ENCODE measurements around the gene CPXM2.
"Not testable (repeated sequence)": the region's sequence is repeated elsewhere in the genome, so short reads cannot be mapped to it uniquely, and the experiment has no call there.

CPXM2 gene

DNA sequence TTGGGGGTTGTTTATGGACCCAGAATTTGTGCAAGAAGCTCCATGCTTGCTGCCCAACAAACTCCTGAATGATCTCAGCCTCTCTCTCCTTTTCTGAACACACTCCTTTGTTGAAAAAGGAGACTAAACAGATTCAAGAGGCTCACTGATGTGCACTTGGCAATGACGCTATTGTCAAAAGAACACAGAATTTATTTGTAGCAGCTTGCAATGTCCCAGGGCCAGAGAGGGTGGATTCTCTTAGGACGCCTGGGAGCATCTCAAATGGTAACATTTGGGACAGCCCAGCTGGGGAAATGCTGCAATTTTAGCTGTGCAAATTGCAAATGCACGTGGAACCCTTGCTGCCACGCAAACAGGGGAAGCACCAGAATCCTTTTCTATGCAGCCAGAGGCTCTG is 145.5 kb downstream of the CPXM2 start:
- Mint-ChIP-seq H3K27ac (ENCODE audit: low read depth) (no peak overlapping the region), H3K4me3 (no peak overlapping the region), H3K27me3 (peaks cover 40% of the 10 kb centered on the region), H3K4me1 (no peaks in the 10 kb centered on the region), H3K36me3 (ENCODE audit: insufficient read depth) (no peaks in the 10 kb centered on the region), H3K9me3 (peaks cover 8% of the 10 kb centered on the region)
- no peak for DNase-seq (ENCODE audit: low spot score in 2 of 2)
- ATAC-seq (replicated peaks; ENCODE audit: extremely low read depth, poor library complexity, severe bottlenecking) = no peak

DNA sequence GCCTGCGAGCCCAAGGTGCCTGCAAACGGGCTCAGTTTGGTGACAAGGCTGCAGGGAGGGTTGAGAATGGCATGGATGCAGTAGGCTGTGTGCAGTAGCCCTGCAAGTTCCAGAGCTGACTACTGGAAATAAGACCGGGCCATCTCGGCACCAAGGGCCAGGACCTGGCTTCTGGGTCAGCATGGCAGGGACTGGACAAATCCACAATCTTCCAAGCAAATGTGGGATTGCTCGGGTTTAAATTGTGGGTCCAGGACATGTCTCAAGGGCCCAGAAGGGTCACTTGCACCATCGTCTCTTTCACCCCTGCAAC is 147.4 kb downstream of the CPXM2 start:
- no peak for ATAC-seq (replicated peaks; ENCODE audit: extremely low read depth, poor library complexity, severe bottlenecking)
- Mint-ChIP-seq H3K36me3 (ENCODE audit: insufficient read depth) (no peaks in the 10 kb centered on the region), H3K27ac (ENCODE audit: low read depth) (no peak overlapping the region), H3K9me3 (no peaks in the 10 kb centered on the region), H3K4me1 (no peaks in the 10 kb centered on the region), H3K27me3 (peaks cover 40% of the 10 kb centered on the region), H3K4me3 (no peak overlapping the region)
- no peak for DNase-seq (ENCODE audit: low spot score in 2 of 2)

DNA sequence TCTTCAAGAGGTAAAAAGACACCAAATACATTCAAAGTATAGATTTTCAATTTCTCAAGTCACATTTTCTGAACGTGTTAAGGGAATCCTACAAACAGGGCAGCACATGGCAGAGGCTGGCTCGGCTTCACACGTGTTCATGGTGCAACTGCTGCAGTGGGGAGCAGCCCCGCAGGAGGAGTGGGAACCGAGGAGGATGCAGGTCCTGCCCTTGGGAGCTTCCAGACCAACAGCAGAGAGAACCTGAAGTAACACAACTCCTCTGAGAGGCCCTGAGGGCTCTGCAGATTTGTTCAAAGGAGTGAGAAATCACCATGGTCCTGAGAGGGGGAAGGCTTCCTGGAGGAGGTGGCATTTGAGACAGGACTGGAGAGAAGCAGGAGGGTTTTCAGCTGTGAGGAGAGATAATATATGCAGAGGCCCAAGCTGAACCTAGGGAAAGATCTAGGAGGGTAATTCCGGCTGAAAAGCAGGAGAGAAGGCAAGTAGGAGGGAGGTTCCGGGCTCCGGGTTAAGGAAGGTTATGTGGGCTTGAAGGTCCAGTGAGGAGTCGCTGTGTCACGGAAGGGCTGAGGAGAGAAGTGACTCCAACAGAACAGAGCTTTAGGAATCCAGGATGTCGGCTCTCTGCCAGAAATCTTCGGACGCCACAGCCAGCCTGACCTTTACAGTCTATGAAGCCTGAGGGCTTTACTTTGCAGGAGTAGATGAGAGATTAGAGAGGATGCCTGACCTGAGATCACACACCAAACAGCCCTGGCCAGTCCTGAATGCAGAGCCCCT is 148.0 kb downstream of the CPXM2 start:
- H3K27ac Mint-ChIP-seq (ENCODE audit: low read depth) = no peak overlapping the region

GRCh38 chr10:123742751-123743440 is 148.7 kb downstream of the CPXM2 start:
- no peak overlapping the region for H3K27ac Mint-ChIP-seq (ENCODE audit: low read depth)
- no peaks in the 10 kb centered on the region for H3K36me3 Mint-ChIP-seq (ENCODE audit: insufficient read depth)
- H3K27me3 Mint-ChIP-seq = peaks cover 40% of the 10 kb centered on the region
- H3K9me3 Mint-ChIP-seq = no peaks in the 10 kb centered on the region
- ATAC-seq (replicated peaks; ENCODE audit: extremely low read depth, poor library complexity, severe bottlenecking) (no peak), DNase-seq (ENCODE audit: low spot score in 2 of 2) (no peak)
- H3K4me3 Mint-ChIP-seq = no peak overlapping the region
- H3K4me1 Mint-ChIP-seq = no peaks in the 10 kb centered on the region

More for the DNA sequence above, 148.0 kb downstream of the CPXM2 start:
- H3K4me3 Mint-ChIP-seq = no peak overlapping the region
- peaks cover 40% of the 10 kb centered on the region for H3K27me3 Mint-ChIP-seq
- H3K9me3 Mint-ChIP-seq = no peaks in the 10 kb centered on the region
- H3K4me1 Mint-ChIP-seq = no peaks in the 10 kb centered on the region
- DNase-seq (ENCODE audit: low spot score in 2 of 2) = no peak
- no peak for ATAC-seq (replicated peaks; ENCODE audit: extremely low read depth, poor library complexity, severe bottlenecking)
- H3K36me3 Mint-ChIP-seq (ENCODE audit: insufficient read depth) = no peaks in the 10 kb centered on the region

GRCh38 chr10:123741711-123742110 is 149.9 kb downstream of the CPXM2 start:
- no peaks in the 10 kb centered on the region for H3K4me1 Mint-ChIP-seq
- ATAC-seq (replicated peaks; ENCODE audit: extremely low read depth, poor library complexity, severe bottlenecking) (no peak), DNase-seq (ENCODE audit: low spot score in 2 of 2) (no peak)
- no peaks in the 10 kb centered on the region for H3K36me3 Mint-ChIP-seq (ENCODE audit: insufficient read depth)
- H3K4me3 Mint-ChIP-seq = no peak overlapping the region
- H3K27me3 Mint-ChIP-seq = peaks cover 39% of the 10 kb centered on the region
- H3K9me3 Mint-ChIP-seq = no peaks in the 10 kb centered on the region
- no peak overlapping the region for H3K27ac Mint-ChIP-seq (ENCODE audit: low read depth)

GRCh38 chr10:123741146-123741545 is 150.5 kb downstream of the CPXM2 start:
- Mint-ChIP-seq H3K4me1 (no peaks in the 10 kb centered on the region), H3K4me3 (no peak overlapping the region), H3K9me3 (no peaks in the 10 kb centered on the region), H3K27me3 (peaks cover 33% of the 10 kb centered on the region), H3K36me3 (ENCODE audit: insufficient read depth) (no peaks in the 10 kb centered on the region), H3K27ac (ENCODE audit: low read depth) (no peak overlapping the region)
- DNase-seq (ENCODE audit: low spot score in 2 of 2) (no peak), ATAC-seq (replicated peaks; ENCODE audit: extremely low read depth, poor library complexity, severe bottlenecking) (no peak)

DNA sequence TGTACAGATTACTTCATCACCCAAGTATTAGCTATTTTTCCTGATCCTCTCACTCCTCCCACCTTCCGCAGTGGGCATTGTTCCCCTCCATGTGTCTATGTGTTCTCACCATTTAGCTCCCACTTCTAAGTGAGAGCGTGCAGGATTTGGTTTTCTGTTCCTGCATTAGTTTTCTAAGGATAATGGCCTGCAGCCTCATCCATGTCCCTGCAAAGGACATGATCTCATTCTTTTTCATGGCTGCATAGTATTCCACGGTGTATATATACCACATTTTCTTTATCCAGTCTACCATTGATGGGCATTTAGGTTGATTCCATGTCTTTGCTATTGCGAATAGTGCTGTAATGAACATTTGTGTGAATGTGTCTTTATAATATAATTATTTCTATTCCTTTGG is 154.7 kb downstream of the CPXM2 start:
- peaks cover 13% of the 10 kb centered on the region for H3K27me3 Mint-ChIP-seq
- H3K9me3 Mint-ChIP-seq; H3K36me3 Mint-ChIP-seq (ENCODE audit: insufficient read depth); ATAC-seq (replicated peaks; ENCODE audit: extremely low read depth, poor library complexity, severe bottlenecking); DNase-seq (ENCODE audit: low spot score in 2 of 2); H3K4me1 Mint-ChIP-seq; H3K27ac Mint-ChIP-seq (ENCODE audit: low read depth); H3K4me3 Mint-ChIP-seq: not testable (repeated sequence)

DNA sequence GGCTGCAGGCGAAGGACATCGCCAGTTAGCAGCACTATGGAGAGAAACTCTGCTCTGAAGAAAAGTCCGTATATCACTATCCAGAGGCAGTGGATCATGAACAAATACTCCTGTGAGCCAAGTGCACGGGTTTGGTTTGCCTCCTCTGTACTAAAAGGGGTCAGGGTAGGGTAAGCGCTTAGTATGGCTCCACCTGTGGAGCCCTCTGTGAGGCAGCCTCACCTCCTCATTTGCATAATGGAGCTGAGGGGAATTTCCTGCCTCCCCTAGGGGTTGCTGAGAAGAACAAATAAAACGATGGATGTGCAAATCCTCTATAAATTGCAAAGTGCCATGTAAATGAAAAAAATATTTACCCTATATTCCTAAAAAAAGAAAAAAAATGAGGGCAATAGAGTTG is 162.1 kb downstream of the CPXM2 start:
- no peak for DNase-seq (ENCODE audit: low spot score in 2 of 2)
- no peak for ATAC-seq (replicated peaks; ENCODE audit: extremely low read depth, poor library complexity, severe bottlenecking)
- H3K36me3 Mint-ChIP-seq (ENCODE audit: insufficient read depth) = peaks cover 1% of the 10 kb centered on the region
- no peaks in the 10 kb centered on the region for H3K9me3 Mint-ChIP-seq
- H3K4me1 Mint-ChIP-seq = no peaks in the 10 kb centered on the region
- H3K27me3 Mint-ChIP-seq = peaks cover 8% of the 10 kb centered on the region
- H3K4me3 Mint-ChIP-seq = no peak overlapping the region
- no peak overlapping the region for H3K27ac Mint-ChIP-seq (ENCODE audit: low read depth)

DNA sequence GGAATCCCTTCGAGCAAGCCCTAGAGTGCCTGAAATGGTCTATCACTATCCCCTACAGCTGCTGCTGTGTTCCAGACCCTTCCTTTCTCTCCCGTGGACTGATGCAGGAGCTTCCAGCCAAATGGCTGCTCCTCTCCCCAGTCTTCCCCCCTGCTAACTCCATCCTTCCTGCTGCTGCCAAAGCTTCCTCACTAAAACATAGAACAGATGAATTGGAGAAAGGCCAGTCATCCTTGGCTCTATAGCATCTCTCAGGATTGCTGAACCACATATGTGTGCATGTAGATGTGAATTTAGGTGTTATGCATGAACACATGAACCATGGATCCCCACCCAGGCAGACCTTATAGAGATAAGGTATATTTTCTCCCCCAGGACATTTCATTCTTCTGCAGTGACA is 164.8 kb downstream of the CPXM2 start:
- DNase-seq (ENCODE audit: low spot score in 2 of 2) (no peak), ATAC-seq (replicated peaks; ENCODE audit: extremely low read depth, poor library complexity, severe bottlenecking) (no peak)
- no peaks in the 10 kb centered on the region for H3K4me1 Mint-ChIP-seq
- H3K27me3 Mint-ChIP-seq = peaks cover 20% of the 10 kb centered on the region
- no peak overlapping the region for H3K27ac Mint-ChIP-seq (ENCODE audit: low read depth)
- no peaks in the 10 kb centered on the region for H3K9me3 Mint-ChIP-seq
- H3K36me3 Mint-ChIP-seq (ENCODE audit: insufficient read depth) = peaks cover 1% of the 10 kb centered on the region
- no peak overlapping the region for H3K4me3 Mint-ChIP-seq

DNA sequence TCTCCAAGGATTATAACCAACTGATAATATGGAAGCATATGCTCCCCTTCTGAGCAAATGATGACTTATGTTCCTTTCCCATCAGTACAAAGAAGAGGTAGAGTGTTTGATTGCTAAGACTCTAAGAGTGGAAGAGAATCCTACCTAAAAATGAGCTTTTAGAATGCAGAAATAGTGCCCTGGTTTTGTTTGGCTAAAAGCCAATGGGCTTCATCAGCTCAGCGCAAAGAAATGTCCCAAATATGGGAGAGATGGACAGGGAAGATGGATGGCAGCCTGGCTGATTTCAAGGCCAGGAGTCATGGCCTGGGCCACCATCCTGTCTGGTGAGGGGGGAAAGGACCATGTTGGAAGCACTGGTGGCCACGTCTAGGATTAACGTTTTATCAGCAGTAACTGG is 165.2 kb downstream of the CPXM2 start:
- peaks cover 25% of the 10 kb centered on the region for H3K27me3 Mint-ChIP-seq
- no peak for ATAC-seq (replicated peaks; ENCODE audit: extremely low read depth, poor library complexity, severe bottlenecking)

DNA sequence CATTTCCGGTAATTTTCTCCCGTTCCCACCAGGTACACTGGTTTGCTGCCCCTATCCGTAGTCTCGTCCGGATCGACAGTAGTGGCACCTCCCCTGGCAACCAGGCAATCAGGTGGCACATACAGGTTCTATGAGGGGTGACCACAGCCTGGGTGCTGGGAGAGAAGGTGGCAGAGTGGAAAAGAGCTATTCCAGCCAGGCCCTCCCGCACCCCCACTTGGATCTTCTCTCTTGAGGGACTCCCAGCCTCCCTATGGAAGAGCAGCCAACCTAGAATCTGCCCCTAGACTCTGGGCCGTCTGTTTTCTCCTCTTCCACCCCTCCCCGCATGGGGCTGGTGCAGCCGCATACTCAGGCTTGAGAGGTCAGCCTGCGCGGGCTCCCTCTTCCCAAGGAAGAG is 166.9 kb downstream of the CPXM2 start:
- Mint-ChIP-seq H3K4me3 (no peak overlapping the region), H3K36me3 (ENCODE audit: insufficient read depth) (peaks cover 1% of the 10 kb centered on the region), H3K27ac (ENCODE audit: low read depth) (no peak overlapping the region), H3K27me3 (peaks cover 29% of the 10 kb centered on the region), H3K9me3 (no peaks in the 10 kb centered on the region), H3K4me1 (no peaks in the 10 kb centered on the region)
- no peak for DNase-seq (ENCODE audit: low spot score in 2 of 2)
- no peak for ATAC-seq (replicated peaks; ENCODE audit: extremely low read depth, poor library complexity, severe bottlenecking)

More for the DNA sequence above, 165.2 kb downstream of the CPXM2 start:
- Mint-ChIP-seq H3K9me3 (no peaks in the 10 kb centered on the region), H3K27ac (ENCODE audit: low read depth) (no peak overlapping the region), H3K4me3 (no peak overlapping the region), H3K36me3 (ENCODE audit: insufficient read depth) (peaks cover 1% of the 10 kb centered on the region), H3K4me1 (no peaks in the 10 kb centered on the region)
- DNase-seq (ENCODE audit: low spot score in 2 of 2) = no peak

DNA sequence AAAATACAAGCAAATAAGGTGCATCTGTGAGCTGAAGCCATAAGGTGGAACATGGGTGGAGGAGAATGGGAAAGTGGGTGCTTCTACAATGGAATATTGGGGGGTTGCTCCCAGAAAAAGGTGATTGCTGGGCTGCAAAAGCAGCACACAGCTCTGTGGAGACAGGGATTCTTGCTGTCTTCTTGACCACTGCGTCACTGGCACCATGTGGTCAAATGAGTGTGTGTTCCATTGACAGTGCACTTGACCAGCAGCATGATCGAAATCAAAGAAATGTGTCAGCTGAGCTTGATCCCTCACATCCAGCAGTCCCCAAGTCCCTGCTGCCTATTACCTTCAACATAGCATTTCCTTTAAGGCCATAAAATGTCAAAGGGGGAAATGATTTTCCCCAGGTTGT is 169.3 kb downstream of the CPXM2 start:
- ATAC-seq (replicated peaks; ENCODE audit: extremely low read depth, poor library complexity, severe bottlenecking) (no peak), DNase-seq (ENCODE audit: low spot score in 2 of 2) (no peak)
- Mint-ChIP-seq H3K27me3 (peaks cover 29% of the 10 kb centered on the region), H3K9me3 (no peaks in the 10 kb centered on the region), H3K4me3 (no peak overlapping the region), H3K36me3 (ENCODE audit: insufficient read depth) (peaks cover 1% of the 10 kb centered on the region), H3K27ac (ENCODE audit: low read depth) (no peak overlapping the region), H3K4me1 (no peaks in the 10 kb centered on the region)

- H3K9me3 Mint-ChIP-seq = no peaks in the 10 kb centered on the region
- no peak for ATAC-seq (replicated peaks; ENCODE audit: extremely low read depth, poor library complexity, severe bottlenecking)
- no peaks in the 10 kb centered on the region for H3K4me1 Mint-ChIP-seq
Measured at GRCh38 chr10:123721441-123722049, 170.1 kb downstream of the CPXM2 start.

More at GRCh38 chr10:123721441-123722049, 170.1 kb downstream of the CPXM2 start:
- DNase-seq (ENCODE audit: low spot score in 2 of 2) = no peak
- peaks cover 1% of the 10 kb centered on the region for H3K36me3 Mint-ChIP-seq (ENCODE audit: insufficient read depth)
- no peak overlapping the region for H3K27ac Mint-ChIP-seq (ENCODE audit: low read depth)
- H3K27me3 Mint-ChIP-seq = peaks cover 33% of the 10 kb centered on the region
- H3K4me3 Mint-ChIP-seq = no peak overlapping the region

Measured in central memory CD8-positive, alpha-beta T cell (primary cell).